Nephron progenitor cell (in vitro differentiated cells): ENCODE data around the gene PPT1.
"Not testable (repeated sequence)": the region's sequence is repeated elsewhere in the genome, so short reads cannot be mapped to it uniquely, and the experiment has no call there.

Experiments used
- DNase-seq: peaks from one replicate; pipeline ENCODE4 v3.0.0; 2021
- H3K27ac Mint-ChIP-seq: 2 replicates; pipeline ENCODE4 v1.8.0; 2021; ENCODE audit warnings: mild to moderate bottlenecking, moderate library complexity, mixed read lengths
- H3K27me3 Mint-ChIP-seq: 2 replicates; pipeline ENCODE4 v1.8.0; 2021; ENCODE audit warnings: mild to moderate bottlenecking, low read depth, mixed read lengths; ENCODE audit not compliant: poor library complexity
- H3K36me3 Mint-ChIP-seq: 2 replicates; pipeline ENCODE4 v1.8.0; 2021; ENCODE audit warnings: low read depth, mixed read lengths
- H3K4me1 Mint-ChIP-seq: 2 replicates; pipeline ENCODE4 v1.8.0; 2021; ENCODE audit warnings: mixed read lengths
- H3K4me3 Mint-ChIP-seq: 2 replicates; pipeline ENCODE4 v1.8.0; 2021; ENCODE audit warnings: mild to moderate bottlenecking, moderate library complexity, mixed read lengths
- H3K9me3 Mint-ChIP-seq: 2 replicates; pipeline ENCODE4 v1.8.0; 2021; ENCODE audit warnings: mild to moderate bottlenecking, moderate library complexity, mixed read lengths
- TF ChIP-seq, protein P1 (sequence below): fragments of 200-600 bp; sonication (generic); IDR thresholded peaks from 2 replicates; pipeline ENCODE4 v1.5.0; 2021; ENCODE audit warnings: antibody characterized with exemption

The PPT1 gene

GRCh38 chr1:40041466-40041838, 55.6 kb downstream of the PPT1 start:
- TF ChIP-seq, protein P1, sequence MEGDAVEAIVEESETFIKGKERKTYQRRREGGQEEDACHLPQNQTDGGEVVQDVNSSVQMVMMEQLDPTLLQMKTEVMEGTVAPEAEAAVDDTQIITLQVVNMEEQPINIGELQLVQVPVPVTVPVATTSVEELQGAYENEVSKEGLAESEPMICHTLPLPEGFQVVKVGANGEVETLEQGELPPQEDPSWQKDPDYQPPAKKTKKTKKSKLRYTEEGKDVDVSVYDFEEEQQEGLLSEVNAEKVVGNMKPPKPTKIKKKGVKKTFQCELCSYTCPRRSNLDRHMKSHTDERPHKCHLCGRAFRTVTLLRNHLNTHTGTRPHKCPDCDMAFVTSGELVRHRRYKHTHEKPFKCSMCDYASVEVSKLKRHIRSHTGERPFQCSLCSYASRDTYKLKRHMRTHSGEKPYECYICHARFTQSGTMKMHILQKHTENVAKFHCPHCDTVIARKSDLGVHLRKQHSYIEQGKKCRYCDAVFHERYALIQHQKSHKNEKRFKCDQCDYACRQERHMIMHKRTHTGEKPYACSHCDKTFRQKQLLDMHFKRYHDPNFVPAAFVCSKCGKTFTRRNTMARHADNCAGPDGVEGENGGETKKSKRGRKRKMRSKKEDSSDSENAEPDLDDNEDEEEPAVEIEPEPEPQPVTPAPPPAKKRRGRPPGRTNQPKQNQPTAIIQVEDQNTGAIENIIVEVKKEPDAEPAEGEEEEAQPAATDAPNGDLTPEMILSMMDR, result no peak
- Mint-ChIP-seq H3K27ac (peak overlapping the region; percentile 87), H3K4me1 (peaks cover 35% of the 10 kb centered on the region), H3K4me3 (peak overlapping the region; percentile 96), H3K27me3 (no peaks in the 10 kb centered on the region), H3K36me3 (peaks cover 11% of the 10 kb centered on the region), H3K9me3 (no peaks in the 10 kb centered on the region)
- DNase-seq, result no peak

DNA sequence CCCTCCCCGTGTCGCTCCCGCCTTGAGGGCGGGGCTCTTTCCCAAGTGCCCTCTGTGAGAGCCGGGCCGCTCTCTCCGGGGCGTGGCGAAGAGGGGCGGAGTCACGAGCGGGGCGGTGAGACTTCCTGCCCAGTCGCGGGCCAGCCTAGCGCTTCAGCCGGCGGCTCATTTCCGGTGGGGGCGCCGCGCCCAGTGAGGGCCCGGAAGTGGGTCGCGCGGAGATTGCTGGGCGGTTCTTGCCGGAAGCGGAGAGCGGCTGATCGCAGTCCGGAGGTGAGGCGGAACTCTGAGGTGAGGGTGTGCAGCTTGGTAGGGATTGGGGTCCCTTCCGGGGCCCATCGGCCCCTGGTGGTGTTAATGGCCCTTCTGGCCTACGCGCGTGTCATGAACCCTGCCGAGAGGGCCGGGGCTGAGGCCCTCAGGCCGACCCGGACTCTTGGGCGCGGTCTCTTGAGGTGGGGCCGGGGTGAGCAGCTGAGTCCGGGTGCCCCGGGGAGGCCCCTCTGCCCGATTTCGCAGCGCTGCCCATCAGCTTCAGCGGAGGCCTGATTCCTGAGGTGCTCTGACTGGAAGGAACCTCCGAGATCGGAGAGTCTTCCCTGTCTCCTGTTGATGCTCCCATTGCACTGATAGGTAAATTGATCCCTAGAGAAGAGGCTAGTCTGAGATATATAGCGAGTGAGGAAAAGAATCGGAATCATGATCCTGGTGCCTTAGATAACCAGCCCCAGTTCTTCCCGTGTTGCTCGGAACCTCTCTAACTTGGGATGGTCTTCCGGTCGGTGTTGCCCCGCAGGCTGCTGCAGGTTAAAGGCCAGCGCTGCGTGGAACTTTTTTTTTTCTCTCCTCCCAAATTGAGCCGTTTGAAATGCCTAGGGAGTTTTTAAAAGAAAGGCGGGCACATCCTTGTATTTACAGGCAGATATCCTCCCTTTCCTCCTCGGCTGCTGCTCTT, 56.3 kb downstream of the PPT1 start, which contains the start of gene CAP1:
TSS of gene CAP1 (plus strand) at position 219 of the 955 bp plus-strand sequence. CDS start 18,618 bp downstream, outside the sequence.
- peaks cover 11% of the 10 kb centered on the region for H3K36me3 Mint-ChIP-seq
- H3K27ac Mint-ChIP-seq, result peak within 1 kb of the TSS; percentile 99
- TF ChIP-seq, protein P1, result no peak
- peaks cover 35% of the 10 kb centered on the region for H3K4me1 Mint-ChIP-seq
- H3K9me3 Mint-ChIP-seq, result no peaks in the 10 kb centered on the region
- H3K27me3 Mint-ChIP-seq, result no peaks in the 10 kb centered on the region
- H3K4me3 Mint-ChIP-seq, result peak within 1 kb of the TSS; percentile 96
- peak; percentile 100 for DNase-seq

GRCh38 chr1:40039757-40040510, 57.1 kb downstream of the PPT1 start:
- TF ChIP-seq, protein P1, result no peak
- peaks cover 11% of the 10 kb centered on the region for H3K36me3 Mint-ChIP-seq
- peak; percentile 64 for DNase-seq
- H3K27me3 Mint-ChIP-seq, result no peaks in the 10 kb centered on the region
- peak overlapping the region; percentile 96 for H3K4me3 Mint-ChIP-seq
- H3K27ac Mint-ChIP-seq, result peak overlapping the region; percentile 99
- peaks cover 35% of the 10 kb centered on the region for H3K4me1 Mint-ChIP-seq
- H3K9me3 Mint-ChIP-seq, result no peaks in the 10 kb centered on the region

GRCh38 chr1:40039245-40039756, 57.8 kb downstream of the PPT1 start:
- Mint-ChIP-seq H3K9me3 (no peaks in the 10 kb centered on the region), H3K27me3 (no peaks in the 10 kb centered on the region), H3K36me3 (peaks cover 11% of the 10 kb centered on the region), H3K4me1 (peaks cover 35% of the 10 kb centered on the region), H3K27ac (peak overlapping the region; percentile 99), H3K4me3 (peak overlapping the region; percentile 96)
- DNase-seq, result no peak
- TF ChIP-seq, protein P1, result no peak

GRCh38 chr1:40038697-40039096, 58.4 kb downstream of the PPT1 start:
- H3K27ac Mint-ChIP-seq, result peak overlapping the region; percentile 24

DNA sequence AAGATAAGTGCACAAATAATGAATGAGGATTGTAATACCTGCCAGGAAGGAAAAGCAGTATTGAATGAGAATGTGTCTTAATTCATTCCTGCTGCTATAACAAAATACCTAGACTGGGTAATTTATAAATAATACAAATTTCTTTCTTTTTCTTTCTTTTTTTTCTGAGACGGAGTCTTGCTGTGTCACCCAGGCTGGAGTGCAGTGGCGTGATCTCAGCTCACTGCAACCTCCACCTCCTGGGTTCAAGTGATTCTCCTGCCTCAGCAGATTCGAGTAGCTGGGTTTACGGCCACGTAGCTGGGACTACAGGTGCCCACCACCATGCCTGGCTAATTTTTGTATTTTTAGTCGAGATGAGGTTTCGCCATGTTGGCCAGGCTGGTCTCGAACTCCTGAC, 59.8 kb downstream of the PPT1 start:
- H3K27me3 Mint-ChIP-seq, H3K36me3 Mint-ChIP-seq, DNase-seq, H3K27ac Mint-ChIP-seq, H3K9me3 Mint-ChIP-seq, H3K4me3 Mint-ChIP-seq: not testable (repeated sequence)
- H3K4me1 Mint-ChIP-seq, result peaks cover 27% of the 10 kb centered on the region

More at GRCh38 chr1:40038697-40039096, 58.4 kb downstream of the PPT1 start:
- no peak for DNase-seq
- TF ChIP-seq, protein P1, result no peak
- Mint-ChIP-seq H3K27me3 (no peaks in the 10 kb centered on the region), H3K36me3 (peaks cover 11% of the 10 kb centered on the region), H3K9me3 (no peaks in the 10 kb centered on the region), H3K4me3 (peak overlapping the region; percentile 96), H3K4me1 (peaks cover 35% of the 10 kb centered on the region)
